ENCODE data around the gene RNF123.

Gene RNF123

DNA sequence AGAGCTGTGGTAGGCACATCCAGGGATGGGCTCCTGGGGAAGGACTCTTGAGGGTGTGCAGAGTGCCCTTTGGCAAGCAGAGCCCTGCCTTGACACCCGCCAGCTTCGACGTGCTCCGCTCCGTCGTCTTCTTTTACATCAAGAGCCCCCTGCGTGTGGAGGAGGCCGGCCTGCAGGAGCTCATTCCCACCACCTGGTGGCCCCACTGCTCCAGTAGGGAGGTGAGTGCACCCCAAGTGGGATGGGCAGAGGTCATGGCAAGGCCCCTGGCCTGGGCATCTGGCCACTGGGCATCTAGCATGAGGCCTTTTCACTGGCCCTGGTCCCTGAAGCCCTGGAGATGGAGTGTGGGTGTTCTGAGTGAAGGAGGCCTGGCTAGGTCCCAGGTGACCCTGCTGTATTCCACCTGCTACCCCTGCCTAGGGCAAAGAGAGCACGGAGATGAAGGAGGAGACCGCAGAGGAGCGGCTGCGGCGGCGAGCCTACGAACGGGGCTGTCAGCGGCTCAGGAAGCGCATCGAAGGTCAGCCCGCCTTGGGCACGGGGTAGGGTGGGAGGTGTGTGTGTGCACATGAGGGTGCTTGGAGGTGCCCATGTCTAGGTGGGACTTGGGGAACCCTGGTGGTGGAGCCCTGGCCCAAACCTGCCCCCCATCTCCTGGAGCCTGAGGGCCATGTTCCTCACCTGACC lies 12.2 kb downstream of the RNF123 start:
- TF ChIP-seq TAF1 (IDR thresholded peaks at IDR 0.05; ENCODE audit: borderline replicate concordance, insufficient read depth, low read length) (no peak), SIN3A (IDR thresholded peaks at IDR 0.05; ENCODE audit: borderline replicate concordance, insufficient read depth, low read length) (no peak), POLR2AphosphoS5 (IDR thresholded peaks at IDR 0.05; ENCODE audit: low read depth, low read length) (no peak), FOXP2 (optimal IDR thresholded peaks at IDR 0.05; ENCODE audit: borderline replicate concordance, extremely low read depth, extremely low read length, insufficient read depth) (no peak)
- TF ChIP-seq, protein P1, sequence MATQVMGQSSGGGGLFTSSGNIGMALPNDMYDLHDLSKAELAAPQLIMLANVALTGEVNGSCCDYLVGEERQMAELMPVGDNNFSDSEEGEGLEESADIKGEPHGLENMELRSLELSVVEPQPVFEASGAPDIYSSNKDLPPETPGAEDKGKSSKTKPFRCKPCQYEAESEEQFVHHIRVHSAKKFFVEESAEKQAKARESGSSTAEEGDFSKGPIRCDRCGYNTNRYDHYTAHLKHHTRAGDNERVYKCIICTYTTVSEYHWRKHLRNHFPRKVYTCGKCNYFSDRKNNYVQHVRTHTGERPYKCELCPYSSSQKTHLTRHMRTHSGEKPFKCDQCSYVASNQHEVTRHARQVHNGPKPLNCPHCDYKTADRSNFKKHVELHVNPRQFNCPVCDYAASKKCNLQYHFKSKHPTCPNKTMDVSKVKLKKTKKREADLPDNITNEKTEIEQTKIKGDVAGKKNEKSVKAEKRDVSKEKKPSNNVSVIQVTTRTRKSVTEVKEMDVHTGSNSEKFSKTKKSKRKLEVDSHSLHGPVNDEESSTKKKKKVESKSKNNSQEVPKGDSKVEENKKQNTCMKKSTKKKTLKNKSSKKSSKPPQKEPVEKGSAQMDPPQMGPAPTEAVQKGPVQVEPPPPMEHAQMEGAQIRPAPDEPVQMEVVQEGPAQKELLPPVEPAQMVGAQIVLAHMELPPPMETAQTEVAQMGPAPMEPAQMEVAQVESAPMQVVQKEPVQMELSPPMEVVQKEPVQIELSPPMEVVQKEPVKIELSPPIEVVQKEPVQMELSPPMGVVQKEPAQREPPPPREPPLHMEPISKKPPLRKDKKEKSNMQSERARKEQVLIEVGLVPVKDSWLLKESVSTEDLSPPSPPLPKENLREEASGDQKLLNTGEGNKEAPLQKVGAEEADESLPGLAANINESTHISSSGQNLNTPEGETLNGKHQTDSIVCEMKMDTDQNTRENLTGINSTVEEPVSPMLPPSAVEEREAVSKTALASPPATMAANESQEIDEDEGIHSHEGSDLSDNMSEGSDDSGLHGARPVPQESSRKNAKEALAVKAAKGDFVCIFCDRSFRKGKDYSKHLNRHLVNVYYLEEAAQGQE (IDR thresholded peaks at IDR 0.05; ENCODE audit: insufficient read depth in 1 of 2, low read depth in 2 of 2, low read length in 2 of 2), result no peak

DNA sequence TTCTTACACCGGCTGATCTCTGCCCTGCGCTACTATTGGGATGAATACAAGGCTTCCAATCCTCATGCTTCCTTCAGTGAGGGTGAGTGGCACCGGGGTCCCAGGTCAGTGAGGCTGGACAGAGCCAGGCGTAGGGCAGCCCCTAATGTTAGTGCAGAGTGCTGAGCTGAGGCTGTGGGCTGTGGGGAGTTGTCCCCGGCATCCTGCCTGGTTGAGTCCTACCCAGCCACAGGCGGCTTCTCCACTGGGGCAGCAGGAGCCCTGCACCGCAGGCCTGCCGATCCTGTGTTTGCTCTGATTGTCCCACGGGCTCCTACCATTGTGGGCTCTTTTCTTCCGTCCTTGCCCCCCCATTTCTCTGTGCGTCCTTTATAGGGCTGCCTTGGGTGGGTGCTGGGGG lies 13.3 kb downstream of the RNF123 start:
- no peak for TF ChIP-seq POLR2AphosphoS5 (IDR thresholded peaks at IDR 0.05; ENCODE audit: low read depth, low read length)
- TF ChIP-seq, protein P1 (IDR thresholded peaks at IDR 0.05; ENCODE audit: insufficient read depth in 1 of 2, low read depth in 2 of 2, low read length in 2 of 2), result no peak
- no peak for TF ChIP-seq TAF1 (IDR thresholded peaks at IDR 0.05; ENCODE audit: borderline replicate concordance, insufficient read depth, low read length)
- TF ChIP-seq FOXP2 (optimal IDR thresholded peaks at IDR 0.05; ENCODE audit: borderline replicate concordance, extremely low read depth, extremely low read length, insufficient read depth), result no peak
- no peak for TF ChIP-seq SIN3A (IDR thresholded peaks at IDR 0.05; ENCODE audit: borderline replicate concordance, insufficient read depth, low read length)

DNA sequence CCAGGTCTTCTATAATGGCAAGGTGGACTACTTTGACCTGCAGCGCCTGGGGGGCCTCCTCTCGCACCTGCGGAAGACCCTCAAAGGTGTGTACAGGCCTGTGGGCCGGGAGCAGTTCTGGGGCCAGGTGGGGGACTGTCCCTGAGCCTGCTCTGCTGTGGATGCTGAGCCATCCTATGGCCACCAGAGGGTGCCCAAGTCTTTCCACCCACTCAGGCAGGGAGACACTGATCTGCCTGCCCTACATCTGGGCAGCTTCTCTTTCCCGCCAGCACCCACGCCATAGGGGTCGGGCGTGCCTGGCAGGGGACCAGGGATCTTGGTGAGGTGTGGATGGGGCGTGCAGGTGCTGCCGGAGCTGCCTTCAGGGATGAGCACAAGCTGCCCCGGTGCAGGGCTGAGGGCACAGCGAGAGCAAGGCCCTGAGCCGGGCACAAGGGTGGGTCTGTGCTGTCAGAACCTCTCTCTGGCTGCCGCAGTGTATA lies 14.1 kb downstream of the RNF123 start:
- peak; percentile 37 for TF ChIP-seq FOXP2 (optimal IDR thresholded peaks at IDR 0.05; ENCODE audit: borderline replicate concordance, extremely low read depth, extremely low read length, insufficient read depth)
- TF ChIP-seq, protein P1 (IDR thresholded peaks at IDR 0.05; ENCODE audit: insufficient read depth in 1 of 2, low read depth in 2 of 2, low read length in 2 of 2), result no peak
- TF ChIP-seq TAF1 (IDR thresholded peaks at IDR 0.05; ENCODE audit: borderline replicate concordance, insufficient read depth, low read length), result no peak
- no peak for TF ChIP-seq POLR2AphosphoS5 (IDR thresholded peaks at IDR 0.05; ENCODE audit: low read depth, low read length)

DNA sequence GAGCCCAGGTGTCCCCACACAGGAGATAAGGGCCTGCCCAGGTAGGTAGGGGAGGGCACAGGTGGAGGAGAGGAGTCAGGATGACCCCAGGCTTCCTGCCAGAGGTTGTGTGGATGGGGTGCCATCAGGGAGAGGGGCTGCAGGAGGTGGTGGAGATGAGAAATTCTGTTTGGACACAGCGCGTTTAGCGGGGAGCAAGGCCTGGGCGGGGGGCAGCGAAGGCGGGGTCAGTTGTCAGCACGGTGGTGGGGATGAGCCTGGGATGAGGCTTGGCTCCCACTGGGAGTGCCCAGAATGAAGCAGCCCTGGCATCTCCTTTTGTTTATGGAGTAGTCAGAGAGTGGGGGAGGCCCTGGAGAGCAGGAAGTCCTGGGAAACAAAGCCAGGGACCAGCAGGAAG lies 14.6 kb downstream of the RNF123 start:
- TF ChIP-seq POLR2AphosphoS5 (IDR thresholded peaks at IDR 0.05; ENCODE audit: low read depth, low read length) (no peak), FOXP2 (optimal IDR thresholded peaks at IDR 0.05; ENCODE audit: borderline replicate concordance, extremely low read depth, extremely low read length, insufficient read depth) (no peak), TAF1 (IDR thresholded peaks at IDR 0.05; ENCODE audit: borderline replicate concordance, insufficient read depth, low read length) (no peak), SIN3A (IDR thresholded peaks at IDR 0.05; ENCODE audit: borderline replicate concordance, insufficient read depth, low read length) (no peak)
- TF ChIP-seq, protein P1 (IDR thresholded peaks at IDR 0.05; ENCODE audit: insufficient read depth in 1 of 2, low read depth in 2 of 2, low read length in 2 of 2), result no peak

All from PFSK-1 (cell line).